Suprapubic skin (tissue), 4 donors: Measurements from ENCODE around the gene ENO2.

ENCODE experiments used
- CTCF ChIP-seq, 2 donors: fragments of 200-600 bp in 1 of 2; fragments of 450-650 bp in 1 of 2; sonication (generic) in 1 of 2; IDR thresholded peaks; one replicate each; pipeline ENCODE4 v1.5.1; 2016 to 2019; ENCODE audit warnings: antibody characterized with exemption in 2 of 2, mild to moderate bottlenecking in 1 of 2, moderate library complexity in 1 of 2
- EP300 ChIP-seq: sonication (generic); formaldehyde crosslinking; IDR thresholded peaks from one replicate; pipeline ENCODE4 v1.6.1; 2017; ENCODE audit warnings: antibody characterized with exemption
- POLR2A ChIP-seq, 2 donors: fragments of 450-650 bp; IDR thresholded peaks; one replicate each; pipeline ENCODE4 v1.6.1; 2017; ENCODE audit warnings: antibody characterized with exemption in 2 of 2, mild to moderate bottlenecking in 2 of 2, moderate library complexity in 2 of 2
- POLR2AphosphoS5 ChIP-seq, 3 donors: sonication (generic); formaldehyde crosslinking; IDR thresholded peaks; one replicate each; pipeline ENCODE4 v1.6.1; 2017; ENCODE audit warnings: antibody characterized with exemption in 3 of 3

GRCh38 chr12:6965714-6966113 is 51.3 kb downstream of the ENO2 start:
- TF ChIP-seq CTCF (IDR thresholded peaks at IDR 0.05) (no peak), POLR2A (IDR thresholded peaks at IDR 0.05) (no peak), POLR2AphosphoS5 (IDR thresholded peaks at IDR 0.05) (no peak), EP300 (no peak)
